WTC11 (cell line): ENCODE measurements around the gene CHST13. TPM values are rescaled to one million over a fixed set of nuclear protein-coding genes. Genes with fewer than 3 reads are reported as not detected.
A peak's percentile ranks its signal among the peaks of the same experiment; 100 is the strongest.

ENCODE experiments used
- ATAC-seq: fragments of 200-7000 bp; cut with Tn5 transposase; 2 replicates; pipeline ENCODE4 v1.10.0; 2021; ENCODE audit warnings: mild to moderate bottlenecking, moderate library complexity
- CTCF ChIA-PET: fragments of 300-600 bp; sonication (Branson Sonifier 250); formaldehyde crosslinking; loops from one replicate; lab custom pipeline; 2021; ENCODE audit warnings: antibody characterized with exemption; lab: Charles Lee
- POLR2A ChIA-PET: fragments of 350-600 bp; sonication (Branson Sonifier 250); formaldehyde crosslinking; loops from one replicate; lab custom pipeline; 2021; ENCODE audit warnings: antibody characterized with exemption; lab: Charles Lee
- DNase-seq: peaks from one replicate; pipeline ENCODE4 v3.0.0; 2021; ENCODE audit warnings: low spot score
- H3K27ac Mint-ChIP-seq: 2 replicates; pipeline ENCODE4 v1.8.0; 2021; ENCODE audit warnings: mixed read lengths
- H3K27me3 Mint-ChIP-seq: 2 replicates; pipeline ENCODE4 v1.8.0; 2021; ENCODE audit warnings: low read depth, mild to moderate bottlenecking, moderate library complexity, mixed read lengths
- H3K36me3 Mint-ChIP-seq: 2 replicates; pipeline ENCODE4 v1.8.0; 2021; ENCODE audit warnings: mixed read lengths
- H3K4me1 Mint-ChIP-seq: 2 replicates; pipeline ENCODE4 v1.8.0; 2022; ENCODE audit warnings: mixed read lengths
- H3K4me3 Mint-ChIP-seq: 2 replicates; pipeline ENCODE4 v1.8.0; 2021; ENCODE audit warnings: mild to moderate bottlenecking, moderate library complexity, mixed read lengths
- H3K9me3 Mint-ChIP-seq: 2 replicates; pipeline ENCODE4 v1.8.0; 2021; ENCODE audit warnings: mixed read lengths
- ETV6 ChIP-seq: sonication (generic); formaldehyde crosslinking; IDR thresholded peaks from 2 replicates; pipeline ENCODE4 v1.8.1; 2022; ENCODE audit warnings: mild to moderate bottlenecking, missing genetic modification reagents
- GTF2I ChIP-seq: fragments of 250-450 bp; sonication (Bioruptor Pico); conservative IDR thresholded peaks from 2 replicates; pipeline ENCODE4 v1.4.0; 2021; ENCODE audit warnings: mild to moderate bottlenecking
- JUN ChIP-seq: sonication (generic); formaldehyde crosslinking; IDR thresholded peaks from 2 replicates; pipeline ENCODE4 v1.8.0; 2023; ENCODE audit warnings: mild to moderate bottlenecking, missing genetic modification reagents
- KAT7 ChIP-seq: sonication (generic); formaldehyde crosslinking; IDR thresholded peaks from 2 replicates; pipeline ENCODE4 v1.8.1; 2023; ENCODE audit warnings: missing genetic modification reagents, mild to moderate bottlenecking, borderline replicate concordance
- NFATC4 ChIP-seq: fragments of 250-450 bp; sonication (Bioruptor Pico); IDR thresholded peaks from 2 replicates; pipeline ENCODE4 v1.9.0; 2021; ENCODE audit warnings: mild to moderate bottlenecking
- NR1H2 ChIP-seq: sonication (generic); formaldehyde crosslinking; IDR thresholded peaks from 2 replicates; pipeline ENCODE4 v1.9.0; 2021; ENCODE audit warnings: mild to moderate bottlenecking, moderate library complexity, missing genetic modification reagents
- NR2C2 ChIP-seq: sonication (generic); formaldehyde crosslinking; IDR thresholded peaks from 2 replicates; pipeline ENCODE4 v1.8.0; 2022; ENCODE audit warnings: mild to moderate bottlenecking, missing genetic modification reagents
- PRDM15 ChIP-seq: sonication (generic); formaldehyde crosslinking; IDR thresholded peaks from 2 replicates; pipeline ENCODE4 v1.8.0; 2022; ENCODE audit warnings: missing genetic modification reagents
- SMAD3 ChIP-seq: sonication (generic); formaldehyde crosslinking; IDR thresholded peaks from 2 replicates; pipeline ENCODE4 v1.8.0; 2022; ENCODE audit warnings: missing genetic modification reagents, mild to moderate bottlenecking, borderline replicate concordance
- STAT6 ChIP-seq: sonication (generic); formaldehyde crosslinking; conservative IDR thresholded peaks from 2 replicates; pipeline ENCODE4 v1.8.1; 2023; ENCODE audit warnings: mild to moderate bottlenecking, low read depth, missing genetic modification reagents, moderate library complexity
- TEAD1 ChIP-seq: sonication (generic); formaldehyde crosslinking; IDR thresholded peaks from 2 replicates; pipeline ENCODE4 v1.8.0; 2022; ENCODE audit warnings: mild to moderate bottlenecking, missing genetic modification reagents
- USF1 ChIP-seq: sonication (generic); formaldehyde crosslinking; IDR thresholded peaks from 2 replicates; pipeline ENCODE4 v1.8.0; 2022; ENCODE audit warnings: mild to moderate bottlenecking, missing genetic modification reagents
- ZNF281 ChIP-seq: sonication (generic); formaldehyde crosslinking; IDR thresholded peaks from 2 replicates; pipeline ENCODE4 v1.8.0; 2023; ENCODE audit warnings: mild to moderate bottlenecking, missing genetic modification reagents
- ZNF317 ChIP-seq: sonication (generic); formaldehyde crosslinking; IDR thresholded peaks from 2 replicates; pipeline ENCODE4 v1.8.1; 2023; ENCODE audit warnings: low read depth, mild to moderate bottlenecking, moderate library complexity, missing genetic modification reagents, borderline replicate concordance
- ZNF532 ChIP-seq: fragments of 250-450 bp; sonication (Bioruptor Pico); IDR thresholded peaks from 2 replicates; pipeline ENCODE4 v1.9.0; 2021; ENCODE audit warnings: mild to moderate bottlenecking, borderline replicate concordance
- ZSCAN18 ChIP-seq: fragments of 250-450 bp; sonication (Bioruptor Pico); IDR thresholded peaks from 2 replicates; pipeline ENCODE4 v2.1.2; 2022; ENCODE audit warnings: mild to moderate bottlenecking, moderate library complexity
- total RNA-seq: library from RNA; stranded (reverse); gene quantifications from 3 replicates; pipeline ENCODE4 v1.2.3, GENCODE V29; 2021

The CHST13 gene
- total RNA-seq, 1 experiment from 2014 or later = 4.1 TPM

- DNase-seq (peak; percentile 7), ATAC-seq (no peak)
- Mint-ChIP-seq H3K27me3 (no peaks in the 10 kb centered on the region), H3K27ac (0 out of 2 replicates have a peak overlapping the region, but pooled peaks have one; percentile 14), H3K9me3 (no peaks in the 10 kb centered on the region), H3K4me1 (0 out of 2 replicates have a peak, but pooled peaks cover 2% of the 10 kb centered on the region), H3K36me3 (no peaks in the 10 kb centered on the region)
- CTCF ChIA-PET = no interaction called here
- TF ChIP-seq NFATC4 (CRISPR knock-in tag) (no peak), PRDM15 (CRISPR knock-in tag) (no peak), NR1H2 (no peak), ZNF317 (CRISPR knock-in tag) (no peak), KAT7 (CRISPR knock-in tag) (no peak), GTF2I (no peak), ETV6 (CRISPR knock-in tag) (no peak)
- TF ChIP-seq, all 79 proteins: peak for 0
- POLR2A ChIA-PET = no interaction called here
- H3K4me3 Mint-ChIP-seq = no peak overlapping the region
These were observed 17.1 kb downstream of the CHST13 start for GRCh38 chr3:126540951-126541627.

GRCh38 chr3:126541628-126542339 lies 17.8 kb downstream of the CHST13 start:
- Mint-ChIP-seq H3K27me3 (no peaks in the 10 kb centered on the region), H3K36me3 (no peaks in the 10 kb centered on the region), H3K9me3 (no peaks in the 10 kb centered on the region), H3K27ac (no peak overlapping the region), H3K4me1 (0 out of 2 replicates have a peak, but pooled peaks cover 2% of the 10 kb centered on the region), H3K4me3 (no peak overlapping the region)
- ChIA-PET POLR2A (no interaction called here), CTCF (no interaction called here)
- ATAC-seq (no peak; the same call in 1 of the 2 replicates), DNase-seq (peak; percentile 10)
- TF ChIP-seq USF1 (no peak), TEAD1 (CRISPR knock-in tag) (no peak), ZNF281 (CRISPR knock-in tag) (no peak), STAT6 (CRISPR knock-in tag) (no peak), NR2C2 (no peak), ZNF532 (CRISPR knock-in tag) (no peak), JUN (CRISPR knock-in tag) (no peak), SMAD3 (no peak), ZSCAN18 (no peak)
